ENCODE data around the gene SPDYE3. TPM values are rescaled to one million over a fixed set of nuclear protein-coding genes. Genes with fewer than 3 reads are reported as not detected.
A peak's percentile ranks its signal among the peaks of the same experiment; 100 is the strongest.
"Not testable (repeated sequence)": the region's sequence is repeated elsewhere in the genome, so short reads cannot be mapped to it uniquely, and the experiment has no call there.

Gene SPDYE3
- total RNA-seq, 1 donor from 2014 or later, result not detected

- DNase-seq (ENCODE audit: low read depth), result no peak
- Histone ChIP-seq H3K27me3 (ENCODE audit: control insufficient read depth, insufficient read depth, low read length) (no peaks in the 10 kb centered on the region), H3K36me3 (ENCODE audit: control insufficient read depth, insufficient read depth, low read length) (peaks cover 1% of the 10 kb centered on the region), H3K4me3 (ENCODE audit: low read depth, low read length) (no peak overlapping the region)
- no peak for TF ChIP-seq CTCF (IDR thresholded peaks at IDR 0.05; ENCODE audit: insufficient read depth, low read length, poor library complexity, severe bottlenecking)
Observed at GRCh38 chr7:100342765-100343164, 35.3 kb downstream of the SPDYE3 start.

- not testable (repeated sequence) for H3K27me3 ChIP-seq (ENCODE audit: control insufficient read depth, insufficient read depth, low read length); DNase-seq (ENCODE audit: low read depth); H3K36me3 ChIP-seq (ENCODE audit: control insufficient read depth, insufficient read depth, low read length)
Observed at GRCh38 chr7:100344124-100344559, 36.6 kb downstream of the SPDYE3 start.

GRCh38 chr7:100344560-100345287, 37.2 kb downstream of the SPDYE3 start:
- not testable (repeated sequence) for H3K4me3 ChIP-seq (ENCODE audit: low read depth, low read length); H3K27me3 ChIP-seq (ENCODE audit: control insufficient read depth, insufficient read depth, low read length); H3K36me3 ChIP-seq (ENCODE audit: control insufficient read depth, insufficient read depth, low read length)
- peak; percentile 41 for DNase-seq (ENCODE audit: low read depth)
- peak; percentile 53 for TF ChIP-seq CTCF (IDR thresholded peaks at IDR 0.05; ENCODE audit: insufficient read depth, low read length, poor library complexity, severe bottlenecking)

More at GRCh38 chr7:100344124-100344559, 36.6 kb downstream of the SPDYE3 start:
- not testable (repeated sequence) for H3K4me3 ChIP-seq (ENCODE audit: low read depth, low read length)

- DNase-seq (ENCODE audit: low read depth); H3K27me3 ChIP-seq (ENCODE audit: control insufficient read depth, insufficient read depth, low read length); H3K36me3 ChIP-seq (ENCODE audit: control insufficient read depth, insufficient read depth, low read length); H3K4me3 ChIP-seq (ENCODE audit: low read depth, low read length): not testable (repeated sequence)
- TF ChIP-seq CTCF (IDR thresholded peaks at IDR 0.05; ENCODE audit: insufficient read depth, low read length, poor library complexity, severe bottlenecking), result peak; percentile 14
Observed at GRCh38 chr7:100345288-100345672, 37.8 kb downstream of the SPDYE3 start.

- no peak for TF ChIP-seq CTCF (IDR thresholded peaks at IDR 0.05; ENCODE audit: insufficient read depth, low read length, poor library complexity, severe bottlenecking)
- DNase-seq (ENCODE audit: low read depth), result no peak
- peaks cover 6% of the 10 kb centered on the region for H3K36me3 ChIP-seq (ENCODE audit: control insufficient read depth, insufficient read depth, low read length)
- no peak overlapping the region for H3K4me3 ChIP-seq (ENCODE audit: low read depth, low read length)
- no peaks in the 10 kb centered on the region for H3K27me3 ChIP-seq (ENCODE audit: control insufficient read depth, insufficient read depth, low read length)
Observed at GRCh38 chr7:100346921-100347320, 39.4 kb downstream of the SPDYE3 start.

- peaks cover 6% of the 10 kb centered on the region for H3K36me3 ChIP-seq (ENCODE audit: control insufficient read depth, insufficient read depth, low read length)
- no peaks in the 10 kb centered on the region for H3K27me3 ChIP-seq (ENCODE audit: control insufficient read depth, insufficient read depth, low read length)
- H3K4me3 ChIP-seq (ENCODE audit: low read depth, low read length), result no peak overlapping the region
- no peak for TF ChIP-seq CTCF (IDR thresholded peaks at IDR 0.05; ENCODE audit: insufficient read depth, low read length, poor library complexity, severe bottlenecking)
- DNase-seq (ENCODE audit: low read depth), result no peak
Observed at GRCh38 chr7:100348805-100349204, 41.3 kb downstream of the SPDYE3 start.

Measured in kidney epithelial cell (primary cell).